Osteoblast (primary cell): ENCODE data around the gene TM7SF2. TPM values are rescaled to one million over a fixed set of nuclear protein-coding genes. Genes with fewer than 3 reads are reported as not detected.
A peak's percentile ranks its signal among the peaks of the same experiment; 100 is the strongest.

ENCODE experiments used
- DNase-seq: peaks from one replicate; pipeline ENCODE4 v3.0.0; 2011; ENCODE audit warnings: low spot score, mixed read lengths; ENCODE audit not compliant: insufficient read length; ENCODE audit errors: missing footprints
- H2AFZ ChIP-seq: 2 replicates; pipeline ENCODE4 v1.6.0; 2011; ENCODE audit warnings: mild to moderate bottlenecking, low read length
- H3K27ac ChIP-seq: 2 replicates; pipeline ENCODE4 v1.5.1; 2011; ENCODE audit warnings: mild to moderate bottlenecking, low read depth, low read length, moderate library complexity
- H3K27me3 ChIP-seq: 2 replicates; pipeline ENCODE4 v1.6.0; 2012; ENCODE audit warnings: mild to moderate bottlenecking, control low read depth, inconsistent platforms, low read length, moderate library complexity; ENCODE audit not compliant: insufficient read depth
- H3K36me3 ChIP-seq: 2 replicates; pipeline ENCODE4 v1.5.1; 2011; ENCODE audit warnings: mild to moderate bottlenecking, low read length, control low read depth, moderate library complexity; ENCODE audit not compliant: insufficient read depth
- H3K4me1 ChIP-seq: 2 replicates; pipeline ENCODE4 v1.5.1; 2011; ENCODE audit warnings: mild to moderate bottlenecking, low read length, control low read depth, moderate library complexity; ENCODE audit not compliant: insufficient read depth
- H3K4me2 ChIP-seq: 2 replicates; pipeline ENCODE4 v1.6.0; 2011; ENCODE audit warnings: mild to moderate bottlenecking, low read length; ENCODE audit not compliant: insufficient read depth
- H3K4me3 ChIP-seq: fragments of 200-600 bp; sonication (generic); 3 replicates; pipeline ENCODE4 v1.5.1; 2012; ENCODE audit warnings: mild to moderate bottlenecking, low read length, inconsistent platforms; ENCODE audit not compliant: insufficient read depth
- H3K79me2 ChIP-seq: 2 replicates; pipeline ENCODE4 v1.6.0; 2012; ENCODE audit warnings: mild to moderate bottlenecking, low read length, control low read depth, inconsistent platforms; ENCODE audit not compliant: insufficient read depth
- H3K9me3 ChIP-seq: 2 replicates; pipeline ENCODE4 v1.5.1; 2011; ENCODE audit warnings: low read depth, low read length, control low read depth
- H4K20me1 ChIP-seq: 2 replicates; pipeline ENCODE4 v1.6.0; 2012; ENCODE audit warnings: mild to moderate bottlenecking, low read length, control low read depth; ENCODE audit not compliant: insufficient read depth
- CTCF ChIP-seq: IDR thresholded peaks from 2 replicates; pipeline ENCODE4 v1.5.1; 2011; ENCODE audit warnings: mild to moderate bottlenecking, low read depth, low read length, moderate library complexity; ENCODE audit errors: extremely low read depth
- total RNA-seq: library from RNA; depleted of rRNA; stranded (reverse); fragments of >200 nt; gene quantifications from 2 replicates; pipeline ENCODE4 v1.2.3, GENCODE V29; 2012

Gene TM7SF2
- total RNA-seq, 1 donor: 10.1 TPM

- peaks cover 14% of the 10 kb centered on the region for H3K4me1 ChIP-seq
- peak; percentile 99 for DNase-seq
- peak overlapping the region; percentile 42 for H3K4me2 ChIP-seq
- H3K79me2 ChIP-seq: peaks cover 9% of the 10 kb centered on the region
- H3K27me3 ChIP-seq: no peaks in the 10 kb centered on the region
- peaks cover 15% of the 10 kb centered on the region for H4K20me1 ChIP-seq
- peaks cover 3% of the 10 kb centered on the region for H3K36me3 ChIP-seq
- H3K27ac ChIP-seq: no peak overlapping the region
- H3K4me3 ChIP-seq: peak overlapping the region; percentile 30
- H2AFZ ChIP-seq: peak overlapping the region; percentile 6
- TF ChIP-seq CTCF: peak; percentile 96
- H3K9me3 ChIP-seq: no peaks in the 10 kb centered on the region
Observed at GRCh38 chr11:65110354-65110861, 1.3 kb upstream of the TM7SF2 start.

- DNase-seq: no peak
- no peak for TF ChIP-seq CTCF
- Histone ChIP-seq H3K36me3 (peaks cover 11% of the 10 kb centered on the region), H3K27me3 (no peaks in the 10 kb centered on the region), H2AFZ (no peak overlapping the region), H4K20me1 (peaks cover 18% of the 10 kb centered on the region), H3K4me3 (peak overlapping the region; percentile 67), H3K4me1 (peaks cover 18% of the 10 kb centered on the region), H3K4me2 (peak overlapping the region; percentile 92), H3K79me2 (peaks cover 14% of the 10 kb centered on the region), H3K27ac (no peak overlapping the region), H3K9me3 (no peaks in the 10 kb centered on the region)
Observed at GRCh38 chr11:65111159-65111743, 421 bp upstream of the TM7SF2 start.

- TF ChIP-seq CTCF: peak; percentile 66
- Histone ChIP-seq H3K9me3 (no peaks in the 10 kb centered on the region), H3K4me1 (peaks cover 27% of the 10 kb centered on the region), H2AFZ (peak overlapping the region; percentile 27), H4K20me1 (peaks cover 22% of the 10 kb centered on the region), H3K27ac (no peak overlapping the region), H3K36me3 (peaks cover 8% of the 10 kb centered on the region), H3K4me2 (peak overlapping the region; percentile 92), H3K4me3 (peak overlapping the region; percentile 67), H3K79me2 (peaks cover 19% of the 10 kb centered on the region), H3K27me3 (no peaks in the 10 kb centered on the region)
- DNase-seq: peak; percentile 96
Observed at GRCh38 chr11:65112546-65113360, 1.1 kb downstream of the TM7SF2 start.

- peaks cover 19% of the 10 kb centered on the region for H3K79me2 ChIP-seq
- no peaks in the 10 kb centered on the region for H3K27me3 ChIP-seq
- H3K4me1 ChIP-seq: peaks cover 27% of the 10 kb centered on the region
- peaks cover 22% of the 10 kb centered on the region for H4K20me1 ChIP-seq
- no peak overlapping the region for H3K27ac ChIP-seq
- peak; percentile 74 for DNase-seq
- H3K4me3 ChIP-seq: peak overlapping the region; percentile 67
- H3K4me2 ChIP-seq: peak overlapping the region; percentile 92
- no peaks in the 10 kb centered on the region for H3K9me3 ChIP-seq
- H3K36me3 ChIP-seq: peaks cover 13% of the 10 kb centered on the region
- H2AFZ ChIP-seq: no peak overlapping the region
- TF ChIP-seq CTCF: no peak
Observed at GRCh38 chr11:65113361-65113756, 1.7 kb downstream of the TM7SF2 start.
